Neural progenitor cell (in vitro differentiated cells): ENCODE measurements around the gene GTF2F2. TPM values are rescaled to one million over a fixed set of nuclear protein-coding genes. Genes with fewer than 3 reads are reported as not detected.

ENCODE experiments used
- DNase-seq: peaks from one replicate; pipeline ENCODE4 v3.0.0-alpha.2; 2016; ENCODE audit warnings: low spot score
- H2AFZ ChIP-seq: fragments of 200-600 bp; sonication (generic); replicated peaks from 2 replicates; pipeline ENCODE4 v1.6.1; 2016; ENCODE audit warnings: antibody characterized with exemption
- H3F3A ChIP-seq: fragments of 200-600 bp; sonication (generic); 2 replicates; pipeline ENCODE4 v1.6.1; 2016; ENCODE audit warnings: antibody characterized with exemption, low read depth
- H3K27ac ChIP-seq: fragments of 200-600 bp; sonication (generic); 2 replicates; pipeline ENCODE4 v1.5.1; 2016; ENCODE audit warnings: mild to moderate bottlenecking
- H3K27me3 ChIP-seq: fragments of 200-600 bp; sonication (generic); 2 replicates; pipeline ENCODE4 v1.6.1; 2016; ENCODE audit warnings: mild to moderate bottlenecking, moderate library complexity
- H3K36me3 ChIP-seq: fragments of 200-600 bp; sonication (generic); 2 replicates; pipeline ENCODE4 v1.5.1; 2016
- H3K4me1 ChIP-seq: fragments of 200-600 bp; sonication (generic); 2 replicates; pipeline ENCODE4 v1.6.1; 2016; ENCODE audit warnings: mixed run types
- H3K4me2 ChIP-seq: fragments of 200-600 bp; sonication (generic); 2 replicates; pipeline ENCODE4 v1.6.1; 2016
- H3K4me3 ChIP-seq: fragments of 200-600 bp; sonication (generic); 2 replicates; pipeline ENCODE4 v1.5.1; 2016
- H3K79me2 ChIP-seq: fragments of 200-600 bp; sonication (generic); 2 replicates; pipeline ENCODE4 v1.6.1; 2016; ENCODE audit warnings: low read depth
- H3K9ac ChIP-seq: fragments of 200-600 bp; sonication (generic); 2 replicates; pipeline ENCODE4 v1.6.1; 2016
- H3K9me3 ChIP-seq: fragments of 200-600 bp; sonication (generic); 2 replicates; pipeline ENCODE4 v1.5.1; 2016; ENCODE audit warnings: low read depth
- H4K20me1 ChIP-seq: fragments of 200-600 bp; sonication (generic); 2 replicates; pipeline ENCODE4 v1.6.1; 2016; ENCODE audit warnings: low read depth
- H3K27ac Mint-ChIP-seq: 3 replicates; pipeline ENCODE4 v1.8.0; 2021; ENCODE audit warnings: mixed read lengths
- H3K27me3 Mint-ChIP-seq: 2 replicates; pipeline ENCODE4 v1.8.0; 2022; ENCODE audit warnings: low read depth, mild to moderate bottlenecking, inconsistent platforms, moderate library complexity, mixed read lengths; ENCODE audit not compliant: insufficient read depth
- H3K36me3 Mint-ChIP-seq: 3 replicates; pipeline ENCODE4 v1.8.0; 2021; ENCODE audit warnings: mixed read lengths
- H3K4me1 Mint-ChIP-seq: 3 replicates; pipeline ENCODE4 v1.8.0; 2021; ENCODE audit warnings: mixed read lengths
- H3K4me3 Mint-ChIP-seq: 3 replicates; pipeline ENCODE4 v1.8.0; 2021; ENCODE audit warnings: mild to moderate bottlenecking, moderate library complexity, mixed read lengths
- H3K9me3 Mint-ChIP-seq: 3 replicates; pipeline ENCODE4 v1.8.0; 2020; ENCODE audit warnings: mixed read lengths
- EZH2 ChIP-seq: fragments of 200-600 bp; sonication (generic); IDR thresholded peaks from 2 replicates; pipeline ENCODE4 v1.6.1; 2017; ENCODE audit warnings: antibody characterized with exemption, mild to moderate bottlenecking, moderate library complexity
- EZH2phosphoT487 ChIP-seq: fragments of 200-600 bp; sonication (generic); IDR thresholded peaks from 2 replicates; pipeline ENCODE4 v1.6.1; 2017; ENCODE audit warnings: antibody characterized with exemption
- total RNA-seq: library from RNA; depleted of rRNA; stranded (reverse); fragments of >200 nt; gene quantifications from 2 replicates; pipeline ENCODE4 v1.2.3, GENCODE V29; 2015; ENCODE audit warnings: low replicate concordance
- TF ChIP-seq, protein P1 (sequence below): fragments of 200-600 bp; sonication (generic); IDR thresholded peaks from 2 replicates; pipeline ENCODE4 v1.5.1; 2017; ENCODE audit warnings: antibody characterized with exemption, mild to moderate bottlenecking

Gene GTF2F2
- total RNA-seq, 1 donor from 2014 or later, result 54.1 TPM

DNA sequence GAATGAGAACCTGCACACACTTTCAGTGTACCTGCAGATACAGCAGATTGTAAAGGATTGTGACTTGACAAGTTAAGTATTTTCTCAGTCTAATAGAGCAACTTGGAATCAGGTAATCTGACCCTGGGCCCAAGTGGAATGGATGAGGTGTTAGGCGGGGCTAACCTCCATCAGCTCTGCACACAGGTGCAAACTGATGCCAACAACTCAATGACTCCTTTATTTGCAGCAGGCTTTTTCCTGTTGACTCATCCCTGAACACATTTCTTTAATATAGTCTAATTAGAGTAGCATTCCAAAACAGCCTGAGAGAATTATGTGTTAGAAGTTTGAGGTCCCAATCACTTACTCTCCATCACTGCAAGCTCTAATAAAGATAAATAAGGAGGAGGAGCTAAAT lies 171.9 kb downstream of the GTF2F2 start:
- Mint-ChIP-seq H3K27ac (no peak overlapping the region), H3K4me1 (no peaks in the 10 kb centered on the region), H3K27me3 (peaks cover 4% of the 10 kb centered on the region), H3K36me3 (peaks cover 10% of the 10 kb centered on the region), H3K4me3 (no peak overlapping the region), H3K9me3 (no peaks in the 10 kb centered on the region)
- no peaks in the 10 kb centered on the region for H3K9me3 ChIP-seq
- DNase-seq, result no peak
- H3F3A ChIP-seq, result peaks cover 3% of the 10 kb centered on the region
- no peaks in the 10 kb centered on the region for H4K20me1 ChIP-seq
- no peaks in the 10 kb centered on the region for H3K27me3 ChIP-seq
- no peaks in the 10 kb centered on the region for H3K36me3 ChIP-seq
- TF ChIP-seq, protein P1, sequence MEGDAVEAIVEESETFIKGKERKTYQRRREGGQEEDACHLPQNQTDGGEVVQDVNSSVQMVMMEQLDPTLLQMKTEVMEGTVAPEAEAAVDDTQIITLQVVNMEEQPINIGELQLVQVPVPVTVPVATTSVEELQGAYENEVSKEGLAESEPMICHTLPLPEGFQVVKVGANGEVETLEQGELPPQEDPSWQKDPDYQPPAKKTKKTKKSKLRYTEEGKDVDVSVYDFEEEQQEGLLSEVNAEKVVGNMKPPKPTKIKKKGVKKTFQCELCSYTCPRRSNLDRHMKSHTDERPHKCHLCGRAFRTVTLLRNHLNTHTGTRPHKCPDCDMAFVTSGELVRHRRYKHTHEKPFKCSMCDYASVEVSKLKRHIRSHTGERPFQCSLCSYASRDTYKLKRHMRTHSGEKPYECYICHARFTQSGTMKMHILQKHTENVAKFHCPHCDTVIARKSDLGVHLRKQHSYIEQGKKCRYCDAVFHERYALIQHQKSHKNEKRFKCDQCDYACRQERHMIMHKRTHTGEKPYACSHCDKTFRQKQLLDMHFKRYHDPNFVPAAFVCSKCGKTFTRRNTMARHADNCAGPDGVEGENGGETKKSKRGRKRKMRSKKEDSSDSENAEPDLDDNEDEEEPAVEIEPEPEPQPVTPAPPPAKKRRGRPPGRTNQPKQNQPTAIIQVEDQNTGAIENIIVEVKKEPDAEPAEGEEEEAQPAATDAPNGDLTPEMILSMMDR, result no peak
- TF ChIP-seq EZH2phosphoT487 (no peak), EZH2 (no peak)
- H3K4me3 ChIP-seq, result no peak overlapping the region
- no peaks in the 10 kb centered on the region for H3K79me2 ChIP-seq
- no peak overlapping the region for H2AFZ ChIP-seq
- H3K9ac ChIP-seq, result no peak overlapping the region
- no peaks in the 10 kb centered on the region for H3K4me1 ChIP-seq
- H3K4me2 ChIP-seq, result no peak overlapping the region
- no peak overlapping the region for H3K27ac ChIP-seq

DNA sequence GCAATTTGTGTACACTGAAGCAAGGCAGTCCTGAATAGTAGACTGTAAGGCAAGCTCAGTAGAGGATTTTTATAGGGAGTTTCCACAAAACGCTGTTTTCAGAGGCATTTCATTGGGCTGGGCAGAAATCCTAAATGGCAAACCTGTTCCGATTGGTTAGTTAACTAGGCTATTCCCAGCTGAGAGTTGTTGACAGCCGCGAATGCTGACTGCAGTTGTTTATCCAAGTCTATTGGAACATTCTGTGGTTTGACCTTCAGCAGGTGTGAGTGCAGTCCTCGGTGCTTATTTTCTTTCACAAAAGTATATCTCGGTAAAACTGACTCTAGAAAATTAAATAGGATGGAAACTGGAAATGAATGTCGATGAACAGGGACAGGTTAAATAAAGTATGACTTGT lies 175.2 kb downstream of the GTF2F2 start:
- Mint-ChIP-seq H3K27ac (no peak overlapping the region), H3K9me3 (no peaks in the 10 kb centered on the region), H3K36me3 (peaks cover 5% of the 10 kb centered on the region), H3K27me3 (peaks cover 4% of the 10 kb centered on the region), H3K4me3 (no peak overlapping the region), H3K4me1 (no peaks in the 10 kb centered on the region)
- no peak overlapping the region for H3K4me2 ChIP-seq
- no peak overlapping the region for H2AFZ ChIP-seq
- H4K20me1 ChIP-seq, result no peaks in the 10 kb centered on the region
- H3K9ac ChIP-seq, result no peak overlapping the region
- H3K9me3 ChIP-seq, result no peaks in the 10 kb centered on the region
- no peaks in the 10 kb centered on the region for H3K79me2 ChIP-seq
- no peak for DNase-seq
- no peaks in the 10 kb centered on the region for H3K4me1 ChIP-seq
- no peaks in the 10 kb centered on the region for H3K36me3 ChIP-seq
- no peak overlapping the region for H3K27ac ChIP-seq
- peaks cover 3% of the 10 kb centered on the region for H3F3A ChIP-seq
- TF ChIP-seq EZH2phosphoT487 (no peak), EZH2 (no peak)
- TF ChIP-seq, protein P1, result no peak
- no peak overlapping the region for H3K4me3 ChIP-seq
- no peaks in the 10 kb centered on the region for H3K27me3 ChIP-seq

DNA sequence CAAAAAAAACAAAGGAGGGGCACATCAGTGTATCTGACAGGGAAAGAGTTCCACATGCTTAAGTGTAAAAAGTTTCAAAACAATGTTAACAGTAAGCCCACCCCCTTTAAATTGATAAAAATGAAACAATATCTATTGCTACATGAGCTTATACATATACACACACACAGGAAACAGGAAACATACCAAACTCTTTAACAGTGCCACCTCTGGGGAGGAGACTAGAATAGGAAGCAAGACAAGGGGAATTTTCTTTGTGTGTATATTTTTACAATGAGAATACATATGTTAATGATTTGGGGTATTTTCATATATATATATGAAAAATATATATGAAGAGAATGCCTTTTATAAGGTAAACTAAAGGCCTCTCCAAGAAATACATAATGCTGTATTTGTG lies 175.9 kb downstream of the GTF2F2 start:
- H3K4me1 Mint-ChIP-seq, result no peaks in the 10 kb centered on the region
- no peak overlapping the region for H3K4me3 ChIP-seq

More for the DNA sequence above, 175.9 kb downstream of the GTF2F2 start:
- no peak overlapping the region for H3K27ac ChIP-seq
- peaks cover 2% of the 10 kb centered on the region for H3K36me3 Mint-ChIP-seq
- no peaks in the 10 kb centered on the region for H3K4me1 ChIP-seq
- H3K27me3 Mint-ChIP-seq, result peaks cover 5% of the 10 kb centered on the region
- DNase-seq, result no peak
- no peaks in the 10 kb centered on the region for H3K79me2 ChIP-seq
- no peak overlapping the region for H3K27ac Mint-ChIP-seq
- peaks cover 3% of the 10 kb centered on the region for H3F3A ChIP-seq
- H3K9ac ChIP-seq, result no peak overlapping the region
- no peak overlapping the region for H3K4me3 Mint-ChIP-seq
- H3K9me3 ChIP-seq, result no peaks in the 10 kb centered on the region
- no peak overlapping the region for H2AFZ ChIP-seq
- no peaks in the 10 kb centered on the region for H3K9me3 Mint-ChIP-seq
- no peaks in the 10 kb centered on the region for H3K27me3 ChIP-seq
- no peaks in the 10 kb centered on the region for H4K20me1 ChIP-seq
- TF ChIP-seq, protein P1, result no peak
- no peak for TF ChIP-seq EZH2
- no peak for TF ChIP-seq EZH2phosphoT487
- H3K4me2 ChIP-seq, result no peak overlapping the region
- H3K36me3 ChIP-seq, result no peaks in the 10 kb centered on the region
